HEK293T (cell line): ENCODE measurements around the gene MPRIP.

Source experiments
- CTCF ChIA-PET: fragments of 350-600 bp; formaldehyde crosslinking; extraction: SDS; loops from one replicate; lab custom pipeline; 2021; ENCODE audit warnings: antibody characterized with exemption, inconsistent platforms; lab: Yijun Ruan, JAX
- POLR2A ChIA-PET: fragments of 350-600 bp; formaldehyde crosslinking; extraction: SDS; loops from one replicate; lab custom pipeline; 2020; ENCODE audit warnings: antibody characterized with exemption, inconsistent platforms; lab: Yijun Ruan, JAX
- DNase-seq: peaks from one replicate; pipeline ENCODE4 v3.0.0; 2012; ENCODE audit warnings: mixed read lengths; ENCODE audit errors: extremely low spot score
- ARNT ChIP-seq: fragments of 450-650 bp; IDR thresholded peaks from 2 replicates; pipeline ENCODE4 v1.6.1; 2017; ENCODE audit warnings: mild to moderate bottlenecking
- BHLHE40 ChIP-seq: fragments of 450-650 bp; IDR thresholded peaks from 2 replicates; pipeline ENCODE4 v1.6.1; 2016; ENCODE audit warnings: mild to moderate bottlenecking, moderate library complexity, borderline replicate concordance
- CTBP1 ChIP-seq: fragments of 450-650 bp; IDR thresholded peaks from 2 replicates; pipeline ENCODE4 v1.6.1; 2016; ENCODE audit warnings: borderline replicate concordance
- ELF4 ChIP-seq: fragments of 450-650 bp; IDR thresholded peaks from 2 replicates; pipeline ENCODE4 v1.6.1; 2017; ENCODE audit warnings: antibody characterized with exemption
- FOXA1 ChIP-seq: fragments of 450-650 bp; IDR thresholded peaks from 2 replicates; pipeline ENCODE4 v1.6.1; 2016; ENCODE audit warnings: mild to moderate bottlenecking
- FOXK2 ChIP-seq: fragments of 450-650 bp; IDR thresholded peaks from 2 replicates; pipeline ENCODE4 v1.6.1; 2016; ENCODE audit warnings: mild to moderate bottlenecking
- FOXM1 ChIP-seq: fragments of 450-650 bp; IDR thresholded peaks from 2 replicates; pipeline ENCODE4 v1.6.1; 2017; ENCODE audit warnings: mild to moderate bottlenecking, borderline replicate concordance
- HDGF ChIP-seq: fragments of 450-650 bp; IDR thresholded peaks from 2 replicates; pipeline ENCODE4 v1.6.1; 2017; ENCODE audit warnings: antibody characterized with exemption, borderline replicate concordance
- L3MBTL2 ChIP-seq: fragments of 450-650 bp; conservative IDR thresholded peaks from 2 replicates; pipeline ENCODE4 v1.6.1; 2016; ENCODE audit warnings: mild to moderate bottlenecking
- LEF1 ChIP-seq: fragments of 450-650 bp; IDR thresholded peaks from 2 replicates; pipeline ENCODE4 v1.6.1; 2017; ENCODE audit warnings: mild to moderate bottlenecking, borderline replicate concordance
- NFRKB ChIP-seq: fragments of 450-650 bp; IDR thresholded peaks from 2 replicates; pipeline ENCODE4 v1.6.1; 2016; ENCODE audit warnings: mild to moderate bottlenecking, moderate library complexity
- SP1 ChIP-seq: fragments of 450-650 bp; IDR thresholded peaks from 2 replicates; pipeline ENCODE4 v1.6.1; 2017
- SUZ12 ChIP-seq: fragments of 450-650 bp; IDR thresholded peaks from 2 replicates; pipeline ENCODE4 v1.6.1; 2016; ENCODE audit warnings: mild to moderate bottlenecking
- TARDBP ChIP-seq: fragments of 450-650 bp; IDR thresholded peaks from 2 replicates; pipeline ENCODE4 v1.6.1; 2016
- ZNF384 ChIP-seq: fragments of 450-650 bp; IDR thresholded peaks from 2 replicates; pipeline ENCODE4 v1.6.1; 2016
- TF ChIP-seq, protein P1 (sequence below): fragments of 450-650 bp; IDR thresholded peaks from 2 replicates; pipeline ENCODE4 v1.6.1; 2016

Gene MPRIP

GRCh38 chr17:17229416-17230384 lies 187.4 kb downstream of the MPRIP start:
- DNase-seq, result no peak
- ChIA-PET CTCF (no interaction called here), POLR2A (no interaction called here)
- TF ChIP-seq ARNT, result no peak
- TF ChIP-seq FOXM1, result no peak

DNA sequence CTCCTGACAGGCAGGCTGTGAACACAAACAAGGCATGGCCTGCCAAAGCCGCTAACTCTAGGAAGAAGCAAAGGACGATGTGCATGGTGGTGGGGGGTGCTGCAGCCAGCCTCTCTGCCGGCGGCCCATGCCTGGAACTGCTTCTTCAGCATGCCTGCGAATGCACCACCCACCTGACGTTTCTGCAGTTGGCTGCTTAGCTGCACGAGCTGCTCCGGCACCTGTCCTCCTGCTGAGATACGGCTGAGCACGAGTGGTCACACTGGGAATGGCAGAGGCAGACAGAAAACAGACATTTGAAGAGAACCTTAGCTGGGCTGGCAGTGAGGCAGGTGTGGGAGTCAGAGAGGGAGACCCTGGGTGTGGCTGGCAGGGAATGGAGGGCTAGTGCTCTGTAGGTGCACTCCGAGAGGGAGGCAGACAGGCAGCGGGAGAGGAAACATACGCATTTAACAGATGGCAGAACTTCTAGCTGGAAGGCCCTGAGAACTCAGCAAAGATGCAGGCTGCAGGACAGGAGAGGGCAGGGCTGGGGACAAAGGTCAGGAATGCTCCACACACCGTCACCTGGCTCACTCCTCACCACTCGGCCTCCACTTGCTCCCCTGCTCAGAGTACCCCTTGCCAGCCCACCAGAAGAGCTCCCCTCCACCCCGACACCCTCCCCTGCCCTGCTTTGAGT lies 189.5 kb downstream of the MPRIP start:
- ChIA-PET CTCF (no interaction called here), POLR2A (no interaction called here)

DNA sequence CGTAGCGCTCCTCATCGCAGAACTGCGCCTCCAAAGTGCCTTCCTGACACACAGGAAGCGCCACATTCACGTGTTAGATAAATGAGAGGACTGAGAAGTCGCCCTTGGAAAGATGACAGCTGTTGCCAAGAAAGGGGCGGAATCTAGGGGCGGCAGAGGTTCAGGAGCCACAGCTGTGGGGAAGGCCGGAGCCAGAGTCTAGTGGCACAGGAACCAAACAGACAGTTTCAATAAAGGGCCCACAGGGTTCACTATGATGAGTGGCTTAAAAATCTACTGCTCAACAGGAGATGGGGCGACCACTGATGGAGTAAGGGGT lies 190.0 kb downstream of the MPRIP start:
- TF ChIP-seq SUZ12 (no peak), CTBP1 (no peak), ZNF384 (no peak), BHLHE40 (no peak), FOXM1 (no peak), HDGF (no peak), FOXA1 (no peak), NFRKB (no peak), TARDBP (no peak)
- TF ChIP-seq, protein P1, sequence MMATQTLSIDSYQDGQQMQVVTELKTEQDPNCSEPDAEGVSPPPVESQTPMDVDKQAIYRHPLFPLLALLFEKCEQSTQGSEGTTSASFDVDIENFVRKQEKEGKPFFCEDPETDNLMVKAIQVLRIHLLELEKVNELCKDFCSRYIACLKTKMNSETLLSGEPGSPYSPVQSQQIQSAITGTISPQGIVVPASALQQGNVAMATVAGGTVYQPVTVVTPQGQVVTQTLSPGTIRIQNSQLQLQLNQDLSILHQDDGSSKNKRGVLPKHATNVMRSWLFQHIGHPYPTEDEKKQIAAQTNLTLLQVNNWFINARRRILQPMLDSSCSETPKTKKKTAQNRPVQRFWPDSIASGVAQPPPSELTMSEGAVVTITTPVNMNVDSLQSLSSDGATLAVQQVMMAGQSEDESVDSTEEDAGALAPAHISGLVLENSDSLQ, result no peak
- CTCF ChIA-PET, result interaction anchor here (0.6 kb wide), 1 partner anchor 69 kb away, joined by 3 read pairs; no protein-coding TSS in a partner anchor
- no peak for DNase-seq
- POLR2A ChIA-PET, result no interaction called here

More for the DNA sequence above, 189.5 kb downstream of the MPRIP start:
- no peak for DNase-seq
- TF ChIP-seq ELF4 (no peak), FOXK2 (no peak), LEF1 (no peak), L3MBTL2 (no peak), ARNT (no peak), FOXA1 (no peak), HDGF (no peak), NFRKB (no peak), CTBP1 (no peak), ZNF384 (no peak), TARDBP (no peak), FOXM1 (no peak), BHLHE40 (no peak), SUZ12 (no peak)

DNA sequence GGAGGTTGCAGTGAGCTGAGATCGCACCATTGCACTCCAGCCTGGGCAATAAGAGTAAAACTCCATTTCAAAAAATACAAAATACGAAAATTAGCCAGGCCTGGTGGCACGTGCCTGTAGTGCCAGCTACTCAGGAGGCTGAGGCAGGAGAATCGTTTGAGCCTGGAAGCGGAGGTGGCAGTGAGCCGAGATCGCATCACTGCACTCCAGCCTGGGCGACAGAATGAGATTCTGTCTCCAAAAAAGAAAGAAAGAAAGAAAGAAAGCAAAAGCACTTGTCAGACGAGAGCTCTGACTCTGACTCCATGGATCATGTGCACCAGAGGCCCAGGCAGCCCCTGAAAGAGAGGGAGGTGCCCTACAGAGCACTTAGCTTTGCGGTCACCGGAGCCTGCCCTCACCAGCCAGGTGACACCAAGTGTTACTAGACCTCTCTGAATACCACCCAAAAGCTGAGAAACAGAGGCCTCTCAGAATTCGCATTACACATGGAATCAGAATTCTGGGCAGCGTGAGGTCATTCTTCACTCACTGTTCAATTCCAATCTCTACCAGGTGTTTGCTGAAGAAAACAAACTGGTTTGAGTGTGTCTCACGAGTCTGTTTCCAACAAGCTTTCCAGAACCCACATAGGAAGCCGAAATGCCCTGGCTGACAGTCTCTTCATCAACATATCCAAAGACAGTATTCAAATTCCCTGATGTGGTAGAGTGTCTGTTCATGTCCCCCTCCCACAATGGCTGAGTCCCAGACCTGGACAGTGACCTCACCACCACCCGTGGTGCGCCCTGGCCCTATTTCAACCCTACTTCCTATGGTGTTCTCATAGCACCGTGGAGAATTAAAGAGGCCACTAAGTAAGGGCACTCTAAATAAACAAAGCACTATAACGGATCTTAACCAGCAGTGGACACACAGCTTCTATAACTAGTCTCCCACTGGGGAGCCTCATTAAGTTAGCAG lies 193.2 kb downstream of the MPRIP start:
- peak; percentile 23 for DNase-seq
- ChIA-PET CTCF (no interaction called here), POLR2A (interaction anchor here (0.8 to 2.8 kb wide), 10 partner anchors 12 to 66 kb away, joined by 3 to 11 read pairs (median 4); partner anchors contain the start of gene COPS3)
- TF ChIP-seq SUZ12 (no peak), SP1 (no peak), ARNT (no peak), LEF1 (no peak), BHLHE40 (no peak), ELF4 (no peak), HDGF (no peak), FOXA1 (no peak), TARDBP (no peak), ZNF384 (no peak), FOXM1 (no peak), NFRKB (no peak), FOXK2 (no peak), CTBP1 (no peak), L3MBTL2 (no peak)
- TF ChIP-seq, protein P1, result no peak

DNA sequence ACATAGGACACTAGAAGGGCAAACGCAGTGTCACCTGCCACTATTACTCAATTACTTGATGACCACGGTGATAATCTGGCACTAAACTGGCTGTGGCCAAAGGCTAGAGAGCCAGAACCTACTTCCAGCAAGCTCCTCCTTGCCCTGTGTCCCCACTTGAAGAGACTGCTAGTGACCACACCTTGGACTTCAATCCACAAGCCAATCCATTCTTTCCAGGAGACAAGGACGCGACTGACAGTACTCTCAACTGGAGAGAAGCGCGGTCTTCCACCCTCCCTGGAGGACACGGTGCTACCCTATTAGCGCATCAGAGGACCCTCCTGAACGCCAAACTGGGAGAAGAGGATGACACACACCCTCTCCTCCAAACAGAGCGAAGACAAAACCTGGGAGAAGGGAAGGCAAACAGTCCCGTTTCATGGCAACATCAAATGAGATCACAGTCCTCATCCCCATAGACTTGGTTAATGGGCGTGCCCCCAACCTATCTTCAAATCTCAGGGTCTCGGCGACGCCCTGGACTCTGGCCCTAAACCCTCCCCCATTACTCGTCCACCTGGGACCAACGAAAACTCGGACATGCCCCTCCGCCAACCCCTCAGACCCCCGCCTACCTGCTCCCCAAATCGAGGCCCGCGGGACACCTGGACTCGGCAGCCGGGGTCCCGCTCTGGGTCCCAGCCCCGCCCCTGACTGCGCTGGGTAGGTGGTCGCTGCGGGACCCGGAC lies 194.2 kb downstream of the MPRIP start:
- CTCF ChIA-PET, result interaction anchor here (0.5 kb wide), 1 partner anchor 355 kb away, joined by 3 read pairs; no protein-coding TSS in a partner anchor
- TF ChIP-seq HDGF (no peak), L3MBTL2 (peak; percentile 34; the same call in 1 of the 2 replicates)
- peak; percentile 24 for DNase-seq
- POLR2A ChIA-PET, result interaction anchor here (0.6 to 2.8 kb wide), 13 partner anchors 13 to 77 kb away, joined by 3 to 11 read pairs (median 4); partner anchors contain the start of gene COPS3
